Measurements from ENCODE around the gene EPG5.
"Not testable (repeated sequence)": the region's sequence is repeated elsewhere in the genome, so short reads cannot be mapped to it uniquely, and the experiment has no call there.

The EPG5 gene

GRCh38 chr18:45836242-45837205, 130.6 kb downstream of the EPG5 start:
- DNase-seq, result no peak

GRCh38 chr18:45835057-45835636, 132.0 kb downstream of the EPG5 start:
- DNase-seq, result no peak

GRCh38 chr18:45834306-45834705, 132.8 kb downstream of the EPG5 start:
- no peak for DNase-seq

- DNase-seq, result no peak
Observed at GRCh38 chr18:45833846-45834245, 133.3 kb downstream of the EPG5 start.

- no peak for DNase-seq
Observed at GRCh38 chr18:45830917-45831316, 136.2 kb downstream of the EPG5 start.

- no peak for DNase-seq
Observed at GRCh38 chr18:45829855-45830254, 137.3 kb downstream of the EPG5 start.

- no peak for DNase-seq
Observed at GRCh38 chr18:45828917-45829811, 138.0 kb downstream of the EPG5 start.

GRCh38 chr18:45826716-45827115, 140.4 kb downstream of the EPG5 start:
- not testable (repeated sequence) for DNase-seq

- no peak for DNase-seq
Observed at GRCh38 chr18:45826084-45826483, 141.0 kb downstream of the EPG5 start.

GRCh38 chr18:45825258-45826044, 141.7 kb downstream of the EPG5 start, which contains the start of gene SIGLEC15:
Gene SIGLEC15, plus strand, starts transcription at chr18:45825675. Its CDS starts 54 bp downstream, at chr18:45825729.
- DNase-seq, result no peak

- no peak for DNase-seq
Observed at GRCh38 chr18:45821711-45822110, 145.4 kb downstream of the EPG5 start.

- DNase-seq, result no peak
Observed at GRCh38 chr18:45821026-45821425, 146.1 kb downstream of the EPG5 start.

- no peak for DNase-seq
Observed at GRCh38 chr18:45820106-45820745, 146.9 kb downstream of the EPG5 start.

- not testable (repeated sequence) for DNase-seq
Observed at GRCh38 chr18:45818765-45819164, 148.4 kb downstream of the EPG5 start.

- no peak for DNase-seq
Observed at GRCh38 chr18:45817543-45817942, 149.6 kb downstream of the EPG5 start.

- DNase-seq, result not testable (repeated sequence)
Observed at GRCh38 chr18:45814733-45815132, 152.4 kb downstream of the EPG5 start.

- DNase-seq, result peak; percentile 27
Observed at GRCh38 chr18:45807144-45807543, 160.0 kb downstream of the EPG5 start.

GRCh38 chr18:45806226-45806625, 160.9 kb downstream of the EPG5 start:
- DNase-seq, result no peak

- DNase-seq, result no peak
Observed at GRCh38 chr18:45805551-45805950, 161.6 kb downstream of the EPG5 start.

- DNase-seq, result peak; percentile 35
Observed at GRCh38 chr18:45802814-45803492, 164.2 kb downstream of the EPG5 start.

- no peak for DNase-seq
Observed at GRCh38 chr18:45801416-45802004, 165.6 kb downstream of the EPG5 start.

All from stimulated activated CD4-positive, alpha-beta T cell treated with anti-CD3 and anti-CD28 coated beads, Interleukin-1b, Interleukin-23, amount 100 ng/mL, for 48 hours (primary cell).